ENCODE results near the gene ZBTB34.

ZBTB34 gene

GRCh38 chr9:126926364-126926763 is 65.9 kb downstream of the ZBTB34 start:
- DNase-seq, result no peak

- DNase-seq, result no peak
Observed at GRCh38 chr9:126927419-126927818, 67.0 kb downstream of the ZBTB34 start.

- DNase-seq, result no peak
Observed at GRCh38 chr9:126932871-126933321, 72.5 kb downstream of the ZBTB34 start.

- no peak for DNase-seq
Observed at GRCh38 chr9:126933334-126933980, 73.0 kb downstream of the ZBTB34 start.

- DNase-seq, result no peak
Observed at GRCh38 chr9:126934441-126934840, 74.0 kb downstream of the ZBTB34 start.
